ENCODE results near the gene C1R.

The C1R gene

GRCh38 chr12:7131502-7131866, 39.2 kb upstream of the C1R start:
- TF ChIP-seq CTCF (IDR thresholded peaks at IDR 0.05): no peak

GRCh38 chr12:7130701-7131501, 38.7 kb upstream of the C1R start:
- no peak for TF ChIP-seq CTCF (IDR thresholded peaks at IDR 0.05)

- TF ChIP-seq CTCF (IDR thresholded peaks at IDR 0.05): no peak
Measured at GRCh38 chr12:7129872-7130691, 37.8 kb upstream of the C1R start, which contains the start of gene CLSTN3. TSS of gene CLSTN3 (plus strand) at chr12:7130371. CDS start at chr12:7130649, 278 bp downstream.

- TF ChIP-seq CTCF (IDR thresholded peaks at IDR 0.05): no peak
Measured at GRCh38 chr12:7129287-7129871, 37.1 kb upstream of the C1R start.

- no peak for TF ChIP-seq CTCF (IDR thresholded peaks at IDR 0.05)
Measured at GRCh38 chr12:7128681-7129286, 36.5 kb upstream of the C1R start, which contains the start of gene RBP5. TSS of gene RBP5 (minus strand) at chr12:7128889. CDS start at chr12:7128775, 114 bp downstream.

GRCh38 chr12:7127916-7128626, 35.8 kb upstream of the C1R start:
- TF ChIP-seq CTCF (IDR thresholded peaks at IDR 0.05): no peak

Measured in LNCAP (cell line).